CD4-positive, alpha-beta T cell treated with Interleukin-10 for 1 hour (primary cell): ENCODE measurements around the gene MAP2.
"Not testable (repeated sequence)": the region's sequence is repeated elsewhere in the genome, so short reads cannot be mapped to it uniquely, and the experiment has no call there.

Experiments
- DNase-seq: peaks from one replicate; pipeline ENCODE4 v3.0.0-alpha.2; 2020

MAP2 gene

DNA sequence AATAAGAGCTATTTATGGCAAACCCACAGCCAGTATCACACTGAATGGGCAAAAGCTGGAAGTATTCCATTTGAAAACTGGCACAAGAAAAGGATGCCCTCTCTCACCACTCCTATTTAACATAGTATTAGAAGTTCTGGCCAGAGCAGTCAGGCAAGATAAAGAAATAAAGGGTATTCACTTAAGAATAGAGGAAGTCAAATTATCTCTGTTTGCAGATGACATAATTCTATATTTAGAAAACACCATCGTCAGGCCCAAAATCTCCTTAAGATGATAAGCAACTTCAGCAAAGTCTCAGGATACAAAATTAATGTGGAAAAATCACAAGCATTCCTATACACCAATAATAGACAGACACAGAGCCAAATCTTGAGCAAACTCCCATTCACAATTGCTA, 68.4 kb downstream of the MAP2 start:
- not testable (repeated sequence) for DNase-seq

DNA sequence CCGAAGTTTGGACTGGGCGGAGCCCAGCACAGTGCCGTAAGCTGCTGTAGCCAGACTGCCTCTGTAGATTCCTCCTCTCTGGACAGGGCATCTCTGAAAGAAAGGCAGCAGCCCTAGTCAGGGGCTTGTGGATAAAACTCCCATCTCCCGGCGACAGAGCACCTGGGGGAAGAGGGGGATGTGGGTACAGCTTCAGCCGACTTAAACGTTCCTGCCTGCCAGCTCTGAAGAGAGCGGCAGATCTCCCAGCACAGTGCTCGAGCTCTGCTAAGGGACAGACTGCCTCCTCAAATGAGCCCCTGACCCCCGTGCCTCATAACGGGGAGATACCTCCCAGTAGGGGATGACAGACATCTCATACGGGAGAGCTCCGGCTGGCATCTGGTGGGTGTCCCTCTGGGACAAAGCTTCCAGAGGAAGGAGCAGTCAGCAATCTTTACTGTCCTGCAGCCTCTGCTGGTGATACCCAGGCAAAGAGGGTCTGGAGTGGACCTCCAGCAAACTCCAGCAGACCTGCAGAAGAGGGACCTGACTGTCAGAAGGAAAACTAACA, 71.3 kb downstream of the MAP2 start:
- DNase-seq = not testable (repeated sequence)

DNA sequence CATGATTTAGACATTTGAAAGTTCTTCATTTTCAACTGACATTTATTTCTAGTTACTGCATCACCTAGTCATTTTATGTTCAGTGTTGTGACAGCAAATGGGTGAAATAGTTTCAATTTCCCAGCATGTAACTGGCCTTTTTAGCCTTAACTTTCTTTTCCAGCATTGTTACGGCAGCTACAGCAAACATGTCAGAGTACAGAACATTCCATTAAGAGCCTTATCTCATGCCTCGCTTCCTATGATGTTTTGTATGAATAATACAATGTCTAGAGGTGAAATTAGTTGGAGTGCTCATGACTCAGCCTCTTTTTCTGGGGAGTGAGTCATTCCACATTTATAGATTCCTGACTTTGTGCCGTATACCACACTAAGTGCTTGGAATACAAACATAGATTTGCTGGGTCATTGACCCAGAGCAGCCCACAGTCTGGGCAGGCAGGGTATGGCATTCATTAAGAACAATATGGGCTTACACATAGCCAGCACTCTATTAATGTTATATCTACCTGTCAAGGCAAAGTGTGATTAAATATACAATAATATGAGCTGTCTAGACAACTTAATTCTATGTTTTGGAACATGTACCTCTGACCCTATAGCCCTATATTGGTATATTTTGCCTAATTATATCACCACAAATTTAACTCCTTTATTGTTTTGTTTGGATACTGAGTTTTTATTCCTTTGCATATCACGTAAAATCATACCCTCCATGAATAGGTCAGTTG, 72.2 kb downstream of the MAP2 start:
- no peak for DNase-seq

GRCh38 chr2:209496586-209496982, 72.7 kb downstream of the MAP2 start:
- DNase-seq = no peak

- no peak for DNase-seq
Measured at GRCh38 chr2:209498614-209499013, 74.8 kb downstream of the MAP2 start.

GRCh38 chr2:209499069-209499468, 75.2 kb downstream of the MAP2 start:
- no peak for DNase-seq

DNA sequence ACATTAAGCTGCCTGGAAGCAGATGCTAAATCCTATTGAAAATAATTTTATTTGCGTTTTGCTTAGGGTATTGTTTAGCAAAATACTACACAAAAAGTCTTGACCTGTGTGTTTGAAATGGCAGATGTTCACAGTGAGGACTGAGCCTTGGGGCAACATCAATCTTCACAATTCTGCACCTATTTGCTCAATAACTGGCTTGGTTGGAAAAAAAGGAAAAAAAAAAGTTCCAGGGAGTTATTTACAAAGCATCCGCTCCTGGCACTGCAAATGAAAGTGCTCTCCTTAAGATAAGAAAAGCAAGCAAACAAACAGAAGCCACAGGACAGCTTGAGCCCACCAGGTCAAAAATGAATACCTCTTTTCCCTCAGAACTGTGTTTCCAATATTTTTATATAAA, 77.7 kb downstream of the MAP2 start:
- no peak for DNase-seq

DNA sequence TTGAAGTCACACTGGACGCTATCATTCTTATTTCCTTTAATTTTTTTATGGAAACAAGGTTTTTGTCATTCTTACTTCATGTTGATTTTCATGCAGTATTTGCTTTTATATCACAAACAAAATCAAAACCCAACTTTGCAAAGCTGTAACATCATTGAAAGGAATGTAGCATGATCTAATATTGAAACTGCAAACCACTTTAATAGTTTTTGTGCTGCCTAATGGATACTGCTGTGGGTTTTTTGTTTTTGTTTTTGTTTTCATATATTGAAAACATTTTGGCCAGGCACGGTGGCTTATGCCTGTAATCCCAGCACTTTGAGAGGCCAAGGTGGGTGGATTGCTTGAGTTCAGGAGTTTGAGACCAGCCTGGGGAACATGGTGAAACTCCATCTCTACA, 81.6 kb downstream of the MAP2 start:
- no peak for DNase-seq

DNA sequence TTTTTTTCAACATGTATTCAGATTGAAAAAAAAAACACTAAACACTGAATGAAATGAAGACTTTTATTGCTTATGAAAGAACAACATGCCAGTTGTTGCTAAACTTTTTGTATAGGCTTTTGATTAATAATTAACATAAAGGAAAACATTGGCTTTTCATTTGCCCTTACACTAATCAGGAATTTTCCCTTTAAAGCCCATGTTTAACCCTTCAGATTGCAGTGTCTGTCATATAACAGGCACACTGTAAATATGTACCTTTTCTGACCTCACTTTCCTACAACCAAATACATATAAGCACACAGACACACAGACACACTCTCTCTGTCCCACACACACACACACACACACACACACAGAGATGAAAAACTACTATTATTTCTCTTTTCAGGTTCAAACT, 84.4 kb downstream of the MAP2 start:
- DNase-seq = no peak

GRCh38 chr2:209511637-209512036, 87.8 kb downstream of the MAP2 start:
- DNase-seq = no peak

- DNase-seq = no peak
Measured at GRCh38 chr2:209512971-209513370, 89.1 kb downstream of the MAP2 start.

DNA sequence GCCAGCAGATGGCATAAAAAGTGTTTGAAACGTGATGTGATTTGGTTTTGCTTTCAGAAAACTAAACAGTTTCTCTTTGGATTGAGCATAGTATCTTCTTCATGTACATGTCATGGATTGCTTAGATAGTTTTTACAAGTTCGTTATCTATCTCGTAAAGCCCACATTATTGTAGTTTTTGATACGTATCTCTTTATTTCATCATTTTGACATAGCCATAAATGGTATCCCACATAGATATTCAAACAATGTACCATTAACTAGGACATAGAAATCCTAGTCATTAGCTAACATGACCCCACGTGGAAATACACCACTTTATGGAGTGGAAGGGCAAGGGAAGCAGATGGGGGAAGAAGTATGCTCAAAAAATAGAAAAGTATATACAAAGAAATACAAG, 93.6 kb downstream of the MAP2 start:
- no peak for DNase-seq

DNA sequence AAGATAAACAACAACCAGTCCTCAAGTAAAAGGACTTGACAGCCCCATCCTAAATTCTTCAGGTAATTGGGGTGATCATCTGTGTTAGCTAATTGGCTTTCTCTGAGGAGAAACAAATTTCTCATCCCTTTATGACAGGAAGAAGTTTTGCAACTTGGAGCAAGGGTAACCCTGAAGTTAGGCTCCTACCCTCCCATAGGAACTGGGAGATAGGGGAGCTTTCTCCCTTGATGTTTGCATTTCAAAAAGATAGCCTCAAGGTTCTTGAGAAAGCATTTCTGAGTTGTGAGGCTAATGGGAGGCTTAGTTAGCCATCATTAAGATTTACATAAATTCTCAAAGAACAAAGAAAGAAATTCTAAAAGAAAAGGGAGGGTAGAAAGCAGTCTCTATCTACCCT, 95.4 kb downstream of the MAP2 start:
- DNase-seq = no peak

- DNase-seq = no peak
Measured at GRCh38 chr2:209519906-209520305, 96.1 kb downstream of the MAP2 start.

DNA sequence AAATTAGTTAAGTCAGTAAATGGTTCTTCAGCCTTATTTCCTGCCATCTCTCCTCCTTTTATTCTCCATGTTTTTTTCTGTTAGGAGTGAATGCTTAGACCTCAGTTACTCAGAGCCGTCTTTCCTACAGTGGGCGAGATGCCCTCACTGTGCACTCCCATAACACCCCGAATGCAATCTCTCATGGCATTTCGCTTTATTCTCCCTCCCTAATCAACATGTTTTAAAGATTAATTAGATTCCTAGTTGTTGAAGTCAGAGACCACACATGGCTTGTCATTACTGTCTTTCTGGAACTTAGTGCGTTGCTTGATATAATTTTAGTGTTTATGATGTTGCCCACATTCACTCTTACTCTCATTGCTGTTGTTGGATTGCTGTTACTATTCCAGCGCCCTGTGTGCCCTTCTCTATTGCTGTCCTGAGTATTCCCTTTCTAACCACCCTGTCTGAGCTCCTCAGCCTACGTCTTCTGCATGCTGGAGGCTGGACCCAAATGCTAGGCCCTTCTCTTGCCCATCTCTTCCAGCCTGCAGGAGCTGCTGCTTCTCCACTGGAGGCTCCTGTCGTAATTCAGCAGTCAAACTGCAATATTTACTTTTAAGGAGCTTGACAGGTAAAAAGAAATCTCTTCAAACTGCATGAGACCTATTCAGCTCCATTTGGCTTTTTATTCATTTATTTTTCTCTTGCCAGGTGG, 99.3 kb downstream of the MAP2 start:
- no peak for DNase-seq

DNA sequence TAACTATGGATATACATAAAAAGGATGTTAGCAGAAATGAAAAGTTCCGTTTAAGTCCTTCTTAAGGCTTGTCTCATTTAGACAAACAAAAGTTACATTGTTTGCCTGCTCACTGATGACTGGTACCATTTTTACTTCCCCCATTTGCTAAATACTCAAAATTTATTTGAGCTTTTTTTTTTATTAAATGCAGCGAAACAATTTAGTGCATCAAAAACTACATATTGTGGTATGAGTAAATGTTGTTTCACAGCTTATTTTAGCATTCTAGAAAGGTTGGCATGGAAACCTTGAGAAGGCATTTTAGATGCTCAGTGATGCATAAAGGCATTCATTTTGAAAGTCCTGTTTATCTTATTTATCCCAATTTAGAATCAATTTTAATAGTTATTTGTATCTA, 100.0 kb downstream of the MAP2 start:
- no peak for DNase-seq

- DNase-seq = no peak
Measured at GRCh38 chr2:209525331-209525730, 101.5 kb downstream of the MAP2 start.

DNA sequence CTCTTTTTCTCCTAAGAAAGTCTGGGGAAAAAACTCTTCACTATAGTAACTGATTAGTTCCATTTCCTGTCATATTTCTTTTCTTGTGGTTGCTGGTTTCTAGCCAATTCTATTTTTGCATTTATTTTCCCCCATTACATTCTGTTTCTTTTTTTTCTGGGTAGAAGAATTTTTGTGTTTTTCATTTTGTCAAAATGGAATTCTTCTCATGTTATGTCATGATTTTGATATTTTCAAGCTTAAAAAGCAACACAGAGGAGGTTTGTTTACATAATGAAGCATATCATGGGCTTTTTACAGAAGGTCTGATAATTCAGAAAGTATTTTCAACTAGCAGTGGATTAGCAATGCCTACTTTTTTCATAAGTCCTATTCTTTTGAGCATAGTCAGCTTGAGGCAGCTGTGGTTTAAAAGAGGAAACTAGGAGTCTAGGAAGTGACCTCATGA, 102.0 kb downstream of the MAP2 start:
- no peak for DNase-seq

DNA sequence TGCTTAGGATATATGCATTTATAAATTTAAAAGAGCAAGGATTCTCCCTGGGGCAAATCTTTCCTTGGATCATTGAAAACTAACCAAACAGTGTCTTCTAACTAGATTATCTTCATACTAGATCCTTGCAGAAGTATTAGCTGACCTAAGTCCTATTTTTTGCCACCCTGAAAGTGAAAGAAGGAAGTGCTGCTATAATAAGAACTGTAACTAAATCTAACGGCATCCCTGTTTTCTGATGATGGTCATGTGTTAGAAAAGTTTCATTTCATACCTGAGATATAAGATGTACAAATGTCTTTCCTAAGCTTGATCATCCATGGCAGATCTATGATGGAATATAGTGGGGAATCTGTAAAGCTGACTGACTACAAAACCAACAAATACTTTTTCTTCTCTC, 102.7 kb downstream of the MAP2 start:
- no peak for DNase-seq

DNA sequence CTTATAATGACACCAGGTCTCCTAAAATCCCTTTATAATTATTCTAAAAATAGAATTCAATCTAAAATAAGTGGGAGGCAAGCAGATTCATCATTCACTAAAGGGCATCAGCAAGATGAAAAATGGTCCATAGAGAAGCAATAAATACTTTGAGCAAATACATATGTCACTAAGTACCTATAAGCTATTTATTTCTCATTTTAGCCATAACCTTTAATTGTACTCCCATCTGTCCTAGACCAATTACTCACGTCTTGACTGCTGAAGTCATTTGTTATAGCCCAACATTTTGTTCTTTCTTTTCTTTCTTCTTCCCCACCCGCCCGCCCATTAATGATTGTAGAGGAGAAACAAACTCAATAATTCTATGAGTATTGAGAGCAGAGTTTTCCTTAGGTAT, 105.7 kb downstream of the MAP2 start:
- DNase-seq = no peak

GRCh38 chr2:209532321-209532720, 108.5 kb downstream of the MAP2 start:
- DNase-seq = no peak

- no peak for DNase-seq
Measured at GRCh38 chr2:209533391-209533790, 109.5 kb downstream of the MAP2 start.

DNA sequence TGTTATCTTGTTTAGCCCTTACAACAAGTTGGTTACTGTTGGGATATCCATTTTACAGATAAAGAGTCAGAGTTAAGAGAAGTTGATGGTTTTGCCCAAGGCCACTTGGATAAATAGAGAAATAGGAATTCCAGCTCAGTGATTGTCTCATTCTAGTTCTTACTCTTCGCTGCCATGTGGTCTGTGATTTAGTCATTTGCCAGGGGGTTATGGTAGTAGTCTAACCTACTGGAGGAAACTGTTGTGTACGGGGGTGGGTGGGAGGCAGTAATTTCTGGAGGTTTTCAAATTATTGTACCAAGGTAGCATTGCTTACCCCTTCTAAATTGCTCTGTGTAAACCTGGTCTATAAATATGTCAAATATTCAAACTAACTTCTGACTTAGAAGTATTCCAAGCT, 110.4 kb downstream of the MAP2 start:
- no peak for DNase-seq

DNA sequence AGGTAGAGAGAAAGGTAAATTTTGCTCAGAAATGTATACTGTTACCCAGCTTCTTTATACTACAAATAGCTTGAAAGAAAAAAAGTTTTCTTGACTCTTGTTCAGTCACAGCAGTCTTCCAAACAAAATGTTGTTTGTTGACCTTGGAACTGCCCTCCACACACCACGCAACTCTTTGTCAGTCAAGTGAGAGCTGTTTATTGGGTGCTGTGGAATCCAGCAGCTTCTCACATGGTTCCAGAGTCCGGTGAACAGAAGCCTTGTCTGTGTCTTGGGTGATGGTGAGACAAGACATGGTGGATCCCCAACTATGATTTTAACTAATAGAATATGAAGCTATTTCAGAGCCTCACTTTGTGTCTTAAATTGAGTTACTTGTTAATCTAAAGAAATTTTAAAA, 112.5 kb downstream of the MAP2 start:
- no peak for DNase-seq
